NCI-H526 (cell line): ENCODE measurements around the gene TBC1D9B.

Source experiments
- DNase-seq, 2 experiments: peaks; one replicate each; lab custom pipeline; 2025; lab: John Stamatoyannopoulos, UW

The TBC1D9B gene

GRCh38 chr5:179821298-179822058 is 86.2 kb downstream of the TBC1D9B start:
- peak; percentile 10 to 84 for DNase-seq

GRCh38 chr5:179820483-179821297 is 87.0 kb downstream of the TBC1D9B start, which contains the start of gene SQSTM1:
Gene SQSTM1, plus strand, starts transcription at chr5:179820905. Its CDS starts 32 bp downstream, at chr5:179820937.
- DNase-seq: peak; percentile 13 to 79

- DNase-seq: no peak
Measured at GRCh38 chr5:179820127-179820482, 87.6 kb downstream of the TBC1D9B start.

- peak in 1 of 2 experiments; percentile 63 for DNase-seq
Measured at GRCh38 chr5:179819296-179820126, 88.2 kb downstream of the TBC1D9B start.

- peak in 1 of 2 experiments; percentile 73 for DNase-seq
Measured at GRCh38 chr5:179818746-179819295, 88.9 kb downstream of the TBC1D9B start.

- DNase-seq: no peak
Measured at GRCh38 chr5:179817890-179818745, 89.6 kb downstream of the TBC1D9B start.

GRCh38 chr5:179817470-179817840 is 90.2 kb downstream of the TBC1D9B start:
- DNase-seq: no peak

- DNase-seq: no peak
Measured at GRCh38 chr5:179816796-179817469, 90.8 kb downstream of the TBC1D9B start.

- DNase-seq: no peak
Measured at GRCh38 chr5:179816401-179816795, 91.3 kb downstream of the TBC1D9B start.

- no peak for DNase-seq
Measured at GRCh38 chr5:179815491-179816249, 92.0 kb downstream of the TBC1D9B start.

- no peak for DNase-seq
Measured at GRCh38 chr5:179814090-179814489, 93.6 kb downstream of the TBC1D9B start.

GRCh38 chr5:179812997-179813607 is 94.6 kb downstream of the TBC1D9B start:
- DNase-seq: no peak

- DNase-seq: no peak
Measured at GRCh38 chr5:179812135-179812825, 95.4 kb downstream of the TBC1D9B start.
